ENCODE results near the gene ENTR1.

- TF ChIP-seq POLR2AphosphoS5 (IDR thresholded peaks at IDR 0.05; ENCODE audit: low read depth, low read length), result no peak
- no peak for TF ChIP-seq TAF1 (IDR thresholded peaks at IDR 0.05; ENCODE audit: borderline replicate concordance, insufficient read depth, low read length)
- no peak for TF ChIP-seq SIN3A (IDR thresholded peaks at IDR 0.05; ENCODE audit: borderline replicate concordance, insufficient read depth, low read length)
- no peak for TF ChIP-seq REST (IDR thresholded peaks at IDR 0.05; ENCODE audit: insufficient read depth in 1 of 2, low read depth in 2 of 2, low read length in 2 of 2)
- no peak for TF ChIP-seq FOXP2 (optimal IDR thresholded peaks at IDR 0.05; ENCODE audit: borderline replicate concordance, extremely low read depth, extremely low read length, insufficient read depth)
Measured at GRCh38 chr9:136443687-136444086, 33.3 kb upstream of the ENTR1 start.
